Aorta (tissue), 5 donors: Measurements from ENCODE around the gene FCHSD1. TPM values are rescaled to one million over a fixed set of nuclear protein-coding genes. Genes with fewer than 3 reads are reported as not detected.
A peak's percentile ranks its signal among the peaks of the same experiment; 100 is the strongest.

Experiments used
- ATAC-seq: fragments of 200-7000 bp; cut with Tn5 transposase; one replicate; pipeline ENCODE4 v1.9.1; 2022; ENCODE audit warnings: moderate library complexity; ENCODE audit not compliant: low FRiP score
- DNase-seq, 2 donors: peaks; one replicate each; pipeline ENCODE4 v3.0.0-alpha.2; 2020
- H3K27ac ChIP-seq, 2 donors: one replicate each; pipeline ENCODE4 v1.5.1; 2013; ENCODE audit warnings: low read length in 2 of 2, mild to moderate bottlenecking in 2 of 2, moderate library complexity in 2 of 2, control low read depth in 1 of 2, inconsistent platforms in 1 of 2, low read depth in 1 of 2
- H3K27me3 ChIP-seq, 2 donors: one replicate each; pipeline ENCODE4 v1.6.1; 2013; ENCODE audit warnings: control low read depth in 1 of 2, low read length in 1 of 2, mild to moderate bottlenecking in 1 of 2, moderate library complexity in 1 of 2; ENCODE audit not compliant: insufficient read depth in 2 of 2, control insufficient read depth in 1 of 2
- H3K36me3 ChIP-seq, 2 donors: one replicate each; pipeline ENCODE4 v1.6.1; 2013; ENCODE audit warnings: control low read depth in 1 of 2, low read length in 1 of 2, mild to moderate bottlenecking in 1 of 2; ENCODE audit not compliant: insufficient read depth in 2 of 2, control insufficient read depth in 1 of 2
- H3K4me1 ChIP-seq, 2 donors: one replicate each; pipeline ENCODE4 v1.6.1; 2013; ENCODE audit warnings: low read length in 2 of 2, control low read depth in 1 of 2, mild to moderate bottlenecking in 1 of 2, moderate library complexity in 1 of 2; ENCODE audit not compliant: insufficient read depth in 2 of 2, control insufficient read depth in 1 of 2
- H3K4me3 ChIP-seq, 2 donors: one replicate each; pipeline ENCODE4 v1.5.1; 2013; ENCODE audit warnings: low read length in 2 of 2, control low read depth in 1 of 2, mild to moderate bottlenecking in 1 of 2
- H3K9me3 ChIP-seq: one replicate; pipeline ENCODE4 v1.6.1; 2013; ENCODE audit warnings: mild to moderate bottlenecking, low read length; ENCODE audit not compliant: control insufficient read depth
- WGBS, 2 donors: extraction: QIAGEN DNeasy Blood & Tissue Kit; methylation state at CpG; one replicate each; pipeline ENCODE4 v1.1.7; 2013; 5-methylcytosine and 5-hydroxymethylcytosine counted together
- intact Hi-C, 2 donors: fragments of 100-400 bp; cut with DNase I; formaldehyde crosslinking; loops; one replicate each; pipeline versions ENCODE4 v1.14.2 to v1.15.0; 2022
- polyA plus RNA-seq, 2 donors: library from polyadenylated mRNA; stranded (reverse); fragments of 200-250 nt; gene quantifications; one replicate each; pipeline ENCODE4 v1.2.3, GENCODE V29; 2013
- total RNA-seq, 2 donors: library from RNA; stranded (reverse); fragmentation: NEBNext Ultra II Directional; extraction: Animal tissue kit (Norgen Biotek cat#: 25700); gene quantifications; one replicate each; pipeline ENCODE4 v1.2.1, GENCODE V29; 2021
- donor health status: healthy with polysubstance abuse.
- donor health status: Bipolar disorder and iron deficiency.
- donor health status: DM: no; HTN: no; CAD: no.
- donor health status: DM: no; HTN: no; CAD: no.
- donor health status: DM: yes; HTN: yes; CAD: no.

The FCHSD1 gene
- total and polyA plus RNA-seq, 4 donors: 9.4 to 59.7 (median 40.2) TPM

GRCh38 chr5:141640051-141640415 lies 11.2 kb downstream of the FCHSD1 start:
- Histone ChIP-seq H3K36me3 (peaks cover 0 to 6% of the 10 kb centered on the region in 2 donors), H3K27ac (no peak overlapping the region), H3K27me3 (no peaks in the 10 kb centered on the region), H3K4me1 (no peaks in the 10 kb centered on the region), H3K9me3 (no peaks in the 10 kb centered on the region), H3K4me3 (no peak overlapping the region)
- DNase-seq (no peak), ATAC-seq (no peak)
- intact Hi-C loops: no loop called here
- WGBS, 2 donors: 82 to 84% methylated on average over 3 of the region's 3 CpGs

GRCh38 chr5:141639357-141640050 lies 11.7 kb downstream of the FCHSD1 start:
- Histone ChIP-seq H3K27me3 (no peaks in the 10 kb centered on the region), H3K27ac (no peak overlapping the region), H3K4me1 (no peaks in the 10 kb centered on the region), H3K9me3 (no peaks in the 10 kb centered on the region), H3K36me3 (peaks cover 0 to 6% of the 10 kb centered on the region in 2 donors), H3K4me3 (no peak overlapping the region)
- DNase-seq (no peak), ATAC-seq (no peak)
- 88% methylated on average over 12 of the region's 12 CpGs for WGBS, 2 donors
- intact Hi-C loops: no loop called here

- no peaks in the 10 kb centered on the region for H3K9me3 ChIP-seq
- DNase-seq (no peak), ATAC-seq (no peak)
- 89 to 95% methylated on average over 2 of the region's 2 CpGs for WGBS, 2 donors
- no peaks in the 10 kb centered on the region for H3K27me3 ChIP-seq
- no peaks in the 10 kb centered on the region for H3K36me3 ChIP-seq
- intact Hi-C loops: no loop called here
- H3K27ac ChIP-seq: no peak overlapping the region
- no peak overlapping the region for H3K4me3 ChIP-seq
- no peaks in the 10 kb centered on the region for H3K4me1 ChIP-seq
These were observed 12.4 kb downstream of the FCHSD1 start for GRCh38 chr5:141638771-141639170.

GRCh38 chr5:141637767-141638419 lies 13.3 kb downstream of the FCHSD1 start:
- H3K36me3 ChIP-seq: no peaks in the 10 kb centered on the region
- ATAC-seq (peak; percentile 57), DNase-seq (peak; percentile 79 to 88)
- WGBS, 2 donors: 5 to 6% methylated on average over 39 to 40 of the region's 40 CpGs
- H3K4me3 ChIP-seq: peak overlapping the region; percentile 44 to 83
- no peaks in the 10 kb centered on the region for H3K9me3 ChIP-seq
- H3K27ac ChIP-seq: no peak overlapping the region
- intact Hi-C loops: no loop called here
- H3K4me1 ChIP-seq: no peaks in the 10 kb centered on the region
- H3K27me3 ChIP-seq: no peaks in the 10 kb centered on the region

DNA sequence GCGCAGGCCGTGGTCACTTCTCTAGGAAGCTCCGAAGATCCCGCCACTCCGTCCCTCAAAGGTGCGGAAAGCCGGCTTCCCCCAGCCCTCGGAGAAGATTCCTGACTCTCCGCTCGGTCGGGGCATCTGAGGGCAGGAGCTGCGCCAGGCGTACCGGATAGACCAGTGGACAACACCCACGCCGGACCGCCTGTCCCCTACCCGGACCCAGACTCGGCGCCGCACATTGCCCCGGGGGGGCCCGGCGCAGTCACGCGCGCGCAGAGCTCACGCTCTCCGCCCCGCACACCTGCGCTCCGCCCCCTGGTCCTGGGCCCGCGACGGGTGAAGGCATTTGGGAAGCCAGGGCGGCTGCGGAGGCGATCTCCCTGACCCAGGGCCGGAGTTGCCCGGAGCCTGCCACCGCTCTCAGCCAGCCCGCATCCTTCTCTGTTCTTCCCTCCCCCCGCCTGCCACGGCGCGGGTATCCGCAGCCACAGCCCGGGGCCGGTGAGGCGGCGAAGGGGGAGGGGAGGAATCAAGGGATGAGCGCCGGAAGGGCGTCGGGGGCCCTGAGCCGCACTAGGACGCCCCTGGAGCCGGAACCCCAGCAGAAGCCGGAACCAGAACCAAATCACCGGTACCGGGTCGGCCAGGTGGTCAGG lies 14.0 kb downstream of the FCHSD1 start:
- H3K27ac ChIP-seq: no peak overlapping the region
- 1% methylated on average over 62 to 63 of the region's 63 CpGs for WGBS, 2 donors

GRCh38 chr5:141636413-141637122 lies 14.7 kb downstream of the FCHSD1 start, which contains the start of the genes HDAC3 and RELL2:
Gene HDAC3 (minus strand): TSS chr5:141636849. CDS start chr5:141636790, 59 bp downstream.
Gene RELL2 (plus strand): TSS chr5:141636997. CDS start chr5:141638226, 1,229 bp downstream.
- peak within 1 kb of the TSS in 1 of 2 donors; percentile 14 for H3K27ac ChIP-seq

More for the DNA sequence above, 14.0 kb downstream of the FCHSD1 start:
- Histone ChIP-seq H3K9me3 (no peaks in the 10 kb centered on the region), H3K27me3 (no peaks in the 10 kb centered on the region), H3K4me3 (peak overlapping the region; percentile 44 to 83), H3K4me1 (no peaks in the 10 kb centered on the region), H3K36me3 (peaks cover 0 to 3% of the 10 kb centered on the region in 2 donors)
- ATAC-seq (peak; percentile 40), DNase-seq (no peak)
- intact Hi-C loops: no loop called here

GRCh38 chr5:141636106-141636412 lies 15.2 kb downstream of the FCHSD1 start:
- peak; percentile 1 for ATAC-seq
- H3K27ac ChIP-seq: no peak overlapping the region

More at GRCh38 chr5:141636413-141637122, 14.7 kb downstream of the FCHSD1 start, which contains the start of the genes HDAC3 and RELL2:
- Histone ChIP-seq H3K36me3 (peaks cover 0 to 3% of the 10 kb centered on the region in 2 donors), H3K4me1 (no peaks in the 10 kb centered on the region), H3K27me3 (no peaks in the 10 kb centered on the region), H3K9me3 (no peaks in the 10 kb centered on the region), H3K4me3 (peak within 1 kb of the TSS; percentile 44 to 83)
- intact Hi-C loops: no loop called here
- peak; percentile 97 for ATAC-seq
- 0% methylated on average over 48 to 55 of the region's 55 CpGs for WGBS, 2 donors
- peak; percentile 95 to 98 for DNase-seq

DNA sequence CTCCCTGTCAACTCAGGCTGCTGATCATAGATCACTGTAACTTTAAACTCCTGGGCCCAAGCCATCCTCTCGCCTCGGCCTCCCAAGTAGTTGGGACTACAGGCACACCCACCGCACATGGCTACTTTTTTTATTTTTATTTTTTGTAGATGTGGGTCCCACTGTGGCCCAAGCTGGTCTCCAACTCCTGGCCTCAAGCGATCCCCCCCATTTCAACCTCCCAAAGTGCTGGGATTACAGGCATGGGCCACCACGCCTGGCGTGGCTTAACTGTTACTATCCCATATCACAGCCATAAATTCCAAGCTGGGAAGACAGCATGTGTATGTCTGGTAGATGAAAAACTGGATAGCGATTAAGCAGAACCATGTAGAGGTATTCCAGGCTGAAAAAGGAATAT lies 15.6 kb downstream of the FCHSD1 start:
- H3K27ac ChIP-seq: no peak overlapping the region
- peak overlapping the region in 1 of 2 donors; percentile 83 for H3K4me3 ChIP-seq
- intact Hi-C loops: no loop called here
- DNase-seq (no peak), ATAC-seq (no peak)
- 51 to 53% methylated on average over 7 of the region's 7 CpGs for WGBS, 2 donors
- H3K27me3 ChIP-seq: no peaks in the 10 kb centered on the region
- peaks cover 0 to 3% of the 10 kb centered on the region in 2 donors for H3K36me3 ChIP-seq
- H3K9me3 ChIP-seq: no peaks in the 10 kb centered on the region
- no peaks in the 10 kb centered on the region for H3K4me1 ChIP-seq

More at GRCh38 chr5:141636106-141636412, 15.2 kb downstream of the FCHSD1 start:
- H3K36me3 ChIP-seq: peaks cover 0 to 3% of the 10 kb centered on the region in 2 donors
- peak overlapping the region; percentile 39 to 83 for H3K4me3 ChIP-seq
- no peaks in the 10 kb centered on the region for H3K4me1 ChIP-seq
- H3K9me3 ChIP-seq: no peaks in the 10 kb centered on the region
- no peaks in the 10 kb centered on the region for H3K27me3 ChIP-seq
- WGBS, 2 donors: 4 to 5% methylated on average over 4 of the region's 4 CpGs
- intact Hi-C loops: no loop called here
- DNase-seq: no peak
